Nephron (organoid): ENCODE measurements around the gene SPESP1.
A peak's percentile ranks its signal among the peaks of the same experiment; 100 is the strongest.

Experiments
- H3K27ac Mint-ChIP-seq, 3 experiments: 2 replicates each; pipeline ENCODE4 v1.8.0; 2020; ENCODE audit warnings: mixed read lengths in 3 of 3, mild to moderate bottlenecking in 2 of 3, moderate library complexity in 1 of 3
- H3K27me3 Mint-ChIP-seq: 2 replicates; pipeline ENCODE4 v1.8.0; 2021; ENCODE audit warnings: low read depth, mild to moderate bottlenecking, moderate library complexity, mixed read lengths
- H3K36me3 Mint-ChIP-seq: 2 replicates; pipeline ENCODE4 v1.8.0; 2020; ENCODE audit warnings: low read depth, mixed read lengths
- H3K4me1 Mint-ChIP-seq: 2 replicates; pipeline ENCODE4 v1.8.0; 2020; ENCODE audit warnings: mixed read lengths
- H3K4me3 Mint-ChIP-seq, 3 experiments: 2 replicates each; pipeline ENCODE4 v1.8.0; 2020; ENCODE audit warnings: mild to moderate bottlenecking in 3 of 3, mixed read lengths in 3 of 3, moderate library complexity in 2 of 3
- H3K9me3 Mint-ChIP-seq: 2 replicates; pipeline ENCODE4 v1.8.0; 2020; ENCODE audit warnings: mixed read lengths
- TF ChIP-seq, protein P1 (sequence below), 3 experiments: fragments of 200-600 bp; sonication (generic); IDR thresholded peaks; one replicate each; pipeline ENCODE4 v1.5.0; 2021; ENCODE audit warnings: antibody characterized with exemption in 3 of 3; ENCODE audit not compliant: unreplicated experiment in 3 of 3

Gene SPESP1

DNA sequence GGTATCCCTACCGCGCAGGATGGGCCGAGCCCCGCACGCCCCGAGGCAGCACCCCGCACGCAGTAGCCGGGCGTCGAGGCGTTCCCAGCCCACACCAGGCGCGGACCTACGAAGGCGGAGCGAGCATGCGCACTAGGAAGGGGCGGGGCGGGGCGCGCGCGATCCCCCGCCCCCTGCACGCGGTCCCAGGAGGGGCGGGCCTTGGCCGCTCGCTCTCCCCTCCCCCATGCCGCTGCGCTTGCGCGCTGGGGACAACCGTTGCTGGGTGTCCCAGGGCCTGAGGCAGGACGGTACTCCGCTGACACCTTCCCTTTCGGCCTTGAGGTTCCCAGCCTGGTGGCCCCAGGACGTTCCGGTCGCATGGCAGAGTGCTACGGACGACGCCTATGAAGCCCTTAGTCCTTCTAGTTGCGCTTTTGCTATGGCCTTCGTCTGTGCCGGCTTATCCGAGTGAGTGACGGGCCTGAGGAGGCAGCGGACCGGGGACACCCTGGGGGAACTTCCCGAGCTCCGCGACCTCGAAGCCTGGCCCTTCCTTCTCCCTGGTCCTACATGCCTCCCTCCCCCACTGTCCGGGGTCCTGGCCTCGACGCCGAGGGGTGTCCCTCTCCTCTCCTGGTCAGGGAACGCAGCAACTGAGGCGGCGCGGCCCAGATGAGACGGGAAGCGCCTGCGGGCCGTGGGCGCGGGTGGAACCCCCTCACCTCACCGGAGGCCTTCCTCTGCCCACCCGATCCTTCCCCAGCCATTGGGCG, at the start of gene SPESP1:
Gene SPESP1, plus strand, starts transcription at position 258 of the 755 bp plus-strand sequence. Its CDS starts 129 bp downstream, at position 387.
- TF ChIP-seq, protein P1, sequence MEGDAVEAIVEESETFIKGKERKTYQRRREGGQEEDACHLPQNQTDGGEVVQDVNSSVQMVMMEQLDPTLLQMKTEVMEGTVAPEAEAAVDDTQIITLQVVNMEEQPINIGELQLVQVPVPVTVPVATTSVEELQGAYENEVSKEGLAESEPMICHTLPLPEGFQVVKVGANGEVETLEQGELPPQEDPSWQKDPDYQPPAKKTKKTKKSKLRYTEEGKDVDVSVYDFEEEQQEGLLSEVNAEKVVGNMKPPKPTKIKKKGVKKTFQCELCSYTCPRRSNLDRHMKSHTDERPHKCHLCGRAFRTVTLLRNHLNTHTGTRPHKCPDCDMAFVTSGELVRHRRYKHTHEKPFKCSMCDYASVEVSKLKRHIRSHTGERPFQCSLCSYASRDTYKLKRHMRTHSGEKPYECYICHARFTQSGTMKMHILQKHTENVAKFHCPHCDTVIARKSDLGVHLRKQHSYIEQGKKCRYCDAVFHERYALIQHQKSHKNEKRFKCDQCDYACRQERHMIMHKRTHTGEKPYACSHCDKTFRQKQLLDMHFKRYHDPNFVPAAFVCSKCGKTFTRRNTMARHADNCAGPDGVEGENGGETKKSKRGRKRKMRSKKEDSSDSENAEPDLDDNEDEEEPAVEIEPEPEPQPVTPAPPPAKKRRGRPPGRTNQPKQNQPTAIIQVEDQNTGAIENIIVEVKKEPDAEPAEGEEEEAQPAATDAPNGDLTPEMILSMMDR (IDR thresholded peaks at IDR 0.05; ENCODE audit: unreplicated experiment in 3 of 3) = no peak
- Mint-ChIP-seq H3K36me3 (no peaks in the 10 kb centered on the region), H3K4me1 (no peaks in the 10 kb centered on the region), H3K9me3 (peaks cover 2% of the 10 kb centered on the region), H3K27ac (no peak within 1 kb of the TSS), H3K27me3 (peaks cover 4% of the 10 kb centered on the region), H3K4me3 (no peak within 1 kb of the TSS)

DNA sequence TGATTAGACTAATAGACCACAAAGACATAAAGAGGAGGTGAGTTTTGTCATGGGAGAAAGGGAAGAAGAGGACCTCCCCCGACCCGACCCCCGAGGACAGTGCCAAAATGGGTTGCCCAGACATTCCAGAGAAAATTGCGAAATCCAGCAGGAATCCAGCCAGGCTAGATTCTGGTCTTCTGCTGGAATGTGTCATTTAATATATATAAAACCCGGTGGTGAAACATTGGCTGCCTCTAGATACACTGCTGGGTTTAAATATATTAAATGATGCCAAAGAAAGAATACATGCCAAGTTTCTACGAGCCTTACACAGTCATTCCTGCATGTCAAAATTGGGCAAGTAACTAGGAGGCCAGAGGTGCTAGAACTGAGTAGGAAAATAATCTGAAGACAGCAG, 45.3 kb upstream of the SPESP1 start:
- Mint-ChIP-seq H3K9me3 (no peaks in the 10 kb centered on the region), H3K27me3 (no peaks in the 10 kb centered on the region), H3K27ac (peak overlapping the region in 1 of 3 experiments; percentile 57), H3K36me3 (no peaks in the 10 kb centered on the region), H3K4me1 (peaks cover 17% of the 10 kb centered on the region), H3K4me3 (no peak overlapping the region)
- TF ChIP-seq, protein P1 (IDR thresholded peaks at IDR 0.05; ENCODE audit: unreplicated experiment in 3 of 3) = no peak

DNA sequence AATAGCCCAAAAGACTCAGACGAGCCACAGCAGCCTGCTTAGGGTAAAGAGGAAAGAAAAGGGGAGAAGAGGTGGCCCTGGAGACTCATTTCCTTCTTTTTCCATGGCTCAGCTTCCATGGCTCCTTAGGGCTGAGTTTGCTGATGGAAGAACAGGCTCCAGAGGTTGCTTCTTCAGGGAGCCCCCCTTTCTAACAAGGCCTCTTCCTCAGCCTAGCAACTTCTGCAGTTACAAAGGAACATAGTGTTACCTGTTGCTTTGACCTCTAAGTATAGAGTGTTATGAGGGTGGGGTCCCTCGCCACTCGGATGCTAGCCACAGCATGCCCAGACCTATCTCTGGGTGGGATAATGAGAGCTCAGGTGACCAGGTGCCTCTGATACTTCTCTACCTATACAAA, 43.2 kb upstream of the SPESP1 start:
- Mint-ChIP-seq H3K4me3 (no peak overlapping the region), H3K36me3 (no peaks in the 10 kb centered on the region), H3K27me3 (no peaks in the 10 kb centered on the region), H3K27ac (no peak overlapping the region), H3K4me1 (peaks cover 17% of the 10 kb centered on the region), H3K9me3 (no peaks in the 10 kb centered on the region)
- TF ChIP-seq, protein P1 (IDR thresholded peaks at IDR 0.05; ENCODE audit: unreplicated experiment in 3 of 3) = no peak

DNA sequence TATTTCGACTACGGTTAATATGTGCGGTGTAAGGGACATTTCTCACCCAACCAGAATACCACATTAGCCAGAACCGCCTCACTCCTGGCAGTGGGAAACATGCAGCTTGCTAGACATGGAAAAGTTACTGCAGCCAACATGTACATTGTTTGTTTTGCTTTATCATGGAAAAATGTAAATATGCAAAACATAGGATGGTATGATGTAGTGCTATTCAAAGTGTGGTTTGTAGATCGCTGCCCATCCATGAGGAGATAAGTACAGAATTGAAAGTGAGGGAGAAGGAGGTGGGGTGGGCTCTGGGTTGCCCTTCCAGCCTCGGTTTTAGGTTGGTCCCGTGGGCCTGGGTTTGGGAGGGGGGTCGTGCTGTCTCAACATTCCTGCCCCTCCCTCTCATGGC, 42.5 kb upstream of the SPESP1 start:
- H3K9me3 Mint-ChIP-seq = peaks cover 3% of the 10 kb centered on the region
- TF ChIP-seq, protein P1 (IDR thresholded peaks at IDR 0.05; ENCODE audit: unreplicated experiment in 3 of 3) = no peak
- H3K27me3 Mint-ChIP-seq = no peaks in the 10 kb centered on the region
- H3K36me3 Mint-ChIP-seq = no peaks in the 10 kb centered on the region
- H3K27ac Mint-ChIP-seq = no peak overlapping the region
- no peak overlapping the region for H3K4me3 Mint-ChIP-seq
- peaks cover 17% of the 10 kb centered on the region for H3K4me1 Mint-ChIP-seq

DNA sequence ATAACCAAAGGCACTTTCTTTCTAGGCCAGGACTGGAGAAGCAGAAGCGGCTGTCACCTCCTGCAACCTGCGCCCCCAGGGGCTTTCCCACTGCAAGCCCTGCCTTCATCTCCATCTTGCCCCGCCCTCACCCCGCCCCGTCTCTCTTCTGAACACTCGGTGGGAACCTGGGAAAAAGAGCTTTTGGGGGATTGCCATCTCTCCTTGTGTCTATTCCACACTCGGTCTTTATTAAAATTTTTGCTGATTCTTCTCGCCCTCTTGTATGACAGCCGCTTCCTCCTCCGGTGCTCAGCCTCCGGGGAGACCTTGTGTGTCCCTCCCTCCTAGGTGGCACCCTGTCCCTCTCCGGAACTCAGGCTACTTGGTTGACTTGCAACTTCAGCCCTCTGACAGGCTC, 41.9 kb upstream of the SPESP1 start:
- H3K4me1 Mint-ChIP-seq = peaks cover 17% of the 10 kb centered on the region
- H3K4me3 Mint-ChIP-seq = no peak overlapping the region
- H3K9me3 Mint-ChIP-seq = peaks cover 4% of the 10 kb centered on the region
- TF ChIP-seq, protein P1 (IDR thresholded peaks at IDR 0.05; ENCODE audit: unreplicated experiment in 3 of 3) = no peak
- H3K27me3 Mint-ChIP-seq = no peaks in the 10 kb centered on the region
- H3K36me3 Mint-ChIP-seq = no peaks in the 10 kb centered on the region
- H3K27ac Mint-ChIP-seq = no peak overlapping the region

DNA sequence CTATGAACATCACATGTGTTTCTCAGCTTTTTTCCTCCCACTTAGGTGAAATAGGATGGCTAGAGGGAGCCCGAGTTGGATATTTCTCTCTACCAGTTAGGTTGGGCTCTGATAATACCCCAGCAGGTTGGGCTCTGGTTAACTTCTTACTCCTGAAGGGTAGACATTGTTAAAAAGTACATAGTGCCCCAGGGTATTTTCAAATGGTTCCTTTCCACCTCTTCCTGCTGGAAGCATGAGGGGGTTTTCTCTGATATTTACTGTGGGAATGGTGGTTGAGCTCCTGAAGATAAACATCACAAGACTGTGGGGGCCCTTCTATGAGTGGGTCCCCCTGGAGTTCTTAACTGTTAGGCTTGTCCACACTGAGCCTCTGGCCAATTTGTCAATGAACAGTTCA, 36.1 kb upstream of the SPESP1 start:
- Mint-ChIP-seq H3K27ac (no peak overlapping the region), H3K27me3 (peaks cover 4% of the 10 kb centered on the region), H3K9me3 (peaks cover 9% of the 10 kb centered on the region), H3K4me3 (no peak overlapping the region), H3K36me3 (no peaks in the 10 kb centered on the region), H3K4me1 (no peaks in the 10 kb centered on the region)
- TF ChIP-seq, protein P1 (IDR thresholded peaks at IDR 0.05; ENCODE audit: unreplicated experiment in 3 of 3) = no peak
